Neutrophil (primary cell): Measurements from ENCODE around the gene RGS19.

Experiments
- H3K27ac ChIP-seq: fragments of 200-600 bp; sonication (generic); 2 replicates; pipeline ENCODE4 v1.5.1; 2016; ENCODE audit warnings: mild to moderate bottlenecking, moderate library complexity
- H3K27me3 ChIP-seq: fragments of 200-600 bp; sonication (generic); 2 replicates; pipeline ENCODE4 v1.6.0; 2016; ENCODE audit warnings: mild to moderate bottlenecking
- H3K36me3 ChIP-seq: fragments of 200-600 bp; sonication (generic); 2 replicates; pipeline ENCODE4 v1.5.1; 2017
- H3K4me1 ChIP-seq, 2 experiments: fragments of 200-600 bp in 1 of 2; sonication (generic) in 1 of 2; 1 replicate in 1 of 2; 2 replicates in 1 of 2; pipeline versions ENCODE4 v1.5.1 to v1.6.1; 2013 to 2016; ENCODE audit warnings: low read depth in 1 of 2, low read length in 1 of 2, mild to moderate bottlenecking in 1 of 2, moderate library complexity in 1 of 2; ENCODE audit not compliant: control insufficient read depth in 1 of 2, insufficient read depth in 1 of 2
- H3K4me3 ChIP-seq, 2 experiments: fragments of 200-600 bp in 1 of 2; sonication (generic) in 1 of 2; 1 replicate in 1 of 2; 2 replicates in 1 of 2; pipeline ENCODE4 v1.5.1; 2013 to 2016; ENCODE audit warnings: low read depth in 1 of 2, low read length in 1 of 2, mild to moderate bottlenecking in 1 of 2, moderate library complexity in 1 of 2
- H3K9me3 ChIP-seq: fragments of 200-600 bp; sonication (generic); 2 replicates; pipeline ENCODE4 v1.5.1; 2016
- TF ChIP-seq, protein P1 (sequence below): fragments of 200-600 bp; sonication (generic); IDR thresholded peaks from 2 replicates; pipeline ENCODE4 v1.5.1; 2016; ENCODE audit warnings: antibody characterized with exemption

The RGS19 gene

DNA sequence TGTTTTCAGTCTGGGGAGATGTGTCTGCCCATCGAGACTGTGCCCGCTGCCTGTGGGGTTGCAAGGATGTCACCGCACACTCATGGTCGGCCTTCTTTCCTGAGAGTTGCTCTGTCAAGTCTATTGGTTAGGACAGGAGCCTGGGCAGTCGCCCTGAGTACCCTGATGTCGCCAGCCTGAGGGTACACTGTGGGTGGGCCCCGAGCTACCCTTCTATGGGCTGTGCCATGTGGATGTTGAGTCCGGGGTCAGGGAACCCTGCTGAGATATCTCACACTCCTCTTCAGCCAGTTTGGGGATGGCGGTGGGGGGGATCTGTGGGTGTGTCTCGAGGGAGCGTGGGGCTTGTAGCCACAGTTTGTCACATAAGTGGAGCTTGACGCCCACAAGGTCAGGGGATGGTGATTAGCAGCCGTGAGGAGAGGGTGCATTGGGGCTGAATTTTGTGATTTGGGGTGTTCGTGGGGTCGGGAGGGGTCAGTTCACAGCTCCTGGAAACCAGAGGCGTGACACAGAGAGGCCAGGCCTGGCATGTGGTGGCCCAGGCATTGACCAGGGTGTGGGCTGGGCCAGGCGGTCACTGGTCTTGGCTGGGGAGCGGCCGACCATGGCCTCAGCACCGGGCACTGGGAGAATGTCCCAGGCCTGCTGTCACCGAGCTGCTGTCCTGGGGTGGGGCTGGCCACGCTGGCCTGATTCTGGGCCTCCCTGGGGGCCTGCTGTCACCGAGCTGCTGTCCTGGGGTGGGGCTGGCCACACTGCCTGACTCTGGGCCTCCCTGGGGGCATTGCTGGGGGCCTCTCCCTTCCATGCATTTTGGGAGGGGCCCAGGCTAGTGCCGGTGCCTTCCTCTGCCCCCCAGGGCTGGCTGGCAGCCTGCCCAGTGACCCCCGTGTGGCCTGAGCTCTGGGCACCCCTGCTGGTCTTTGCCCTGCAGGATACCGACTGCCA is 29.7 kb upstream of the RGS19 start:
- Histone ChIP-seq H3K4me3 (no peak overlapping the region), H3K36me3 (no peaks in the 10 kb centered on the region), H3K27ac (no peak overlapping the region), H3K9me3 (no peaks in the 10 kb centered on the region), H3K4me1 (peaks cover 3 to 5% of the 10 kb centered on the region in 2 experiments), H3K27me3 (peaks cover 32% of the 10 kb centered on the region)
- TF ChIP-seq, protein P1, sequence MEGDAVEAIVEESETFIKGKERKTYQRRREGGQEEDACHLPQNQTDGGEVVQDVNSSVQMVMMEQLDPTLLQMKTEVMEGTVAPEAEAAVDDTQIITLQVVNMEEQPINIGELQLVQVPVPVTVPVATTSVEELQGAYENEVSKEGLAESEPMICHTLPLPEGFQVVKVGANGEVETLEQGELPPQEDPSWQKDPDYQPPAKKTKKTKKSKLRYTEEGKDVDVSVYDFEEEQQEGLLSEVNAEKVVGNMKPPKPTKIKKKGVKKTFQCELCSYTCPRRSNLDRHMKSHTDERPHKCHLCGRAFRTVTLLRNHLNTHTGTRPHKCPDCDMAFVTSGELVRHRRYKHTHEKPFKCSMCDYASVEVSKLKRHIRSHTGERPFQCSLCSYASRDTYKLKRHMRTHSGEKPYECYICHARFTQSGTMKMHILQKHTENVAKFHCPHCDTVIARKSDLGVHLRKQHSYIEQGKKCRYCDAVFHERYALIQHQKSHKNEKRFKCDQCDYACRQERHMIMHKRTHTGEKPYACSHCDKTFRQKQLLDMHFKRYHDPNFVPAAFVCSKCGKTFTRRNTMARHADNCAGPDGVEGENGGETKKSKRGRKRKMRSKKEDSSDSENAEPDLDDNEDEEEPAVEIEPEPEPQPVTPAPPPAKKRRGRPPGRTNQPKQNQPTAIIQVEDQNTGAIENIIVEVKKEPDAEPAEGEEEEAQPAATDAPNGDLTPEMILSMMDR = no peak

DNA sequence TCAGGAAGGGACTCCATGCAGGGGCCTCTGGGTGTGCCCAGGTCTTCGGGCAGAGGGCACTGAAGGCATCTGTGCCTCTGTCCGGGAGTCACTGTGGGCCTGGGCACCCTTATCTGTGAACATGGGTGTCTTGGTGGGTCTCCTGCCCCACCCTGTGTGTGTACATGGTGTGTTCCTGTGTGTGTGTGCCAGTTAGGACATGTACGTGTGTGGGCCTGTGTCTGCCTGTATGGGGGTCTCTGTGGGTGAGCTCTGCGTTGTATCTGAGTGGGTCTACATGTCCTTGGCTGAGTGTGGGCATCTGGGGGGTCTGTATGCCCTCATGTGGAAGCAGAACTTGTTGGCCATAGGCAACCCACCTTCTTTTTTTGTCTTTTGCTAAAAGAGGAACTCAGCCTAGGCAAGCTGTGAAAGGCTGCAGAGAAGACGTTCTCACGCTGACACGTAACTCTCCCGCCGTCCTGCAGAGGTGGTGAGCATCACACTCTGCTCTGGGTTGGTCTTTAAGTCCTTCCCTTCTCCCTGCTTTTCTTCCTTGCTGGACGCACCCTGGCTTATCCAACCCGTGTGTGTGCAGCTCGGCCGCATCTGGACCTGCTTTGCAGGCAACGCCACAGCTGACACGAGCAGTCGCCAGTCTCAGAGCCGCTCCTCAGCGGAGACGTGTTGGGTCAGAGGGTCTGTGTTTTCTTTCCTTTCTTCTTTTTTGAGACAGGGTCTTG is 28.6 kb upstream of the RGS19 start:
- Histone ChIP-seq H3K4me1 (peaks cover 3 to 5% of the 10 kb centered on the region in 2 experiments), H3K27ac (no peak overlapping the region), H3K4me3 (no peak overlapping the region), H3K9me3 (no peaks in the 10 kb centered on the region), H3K27me3 (peaks cover 43% of the 10 kb centered on the region), H3K36me3 (no peaks in the 10 kb centered on the region)
- TF ChIP-seq, protein P1 = no peak

DNA sequence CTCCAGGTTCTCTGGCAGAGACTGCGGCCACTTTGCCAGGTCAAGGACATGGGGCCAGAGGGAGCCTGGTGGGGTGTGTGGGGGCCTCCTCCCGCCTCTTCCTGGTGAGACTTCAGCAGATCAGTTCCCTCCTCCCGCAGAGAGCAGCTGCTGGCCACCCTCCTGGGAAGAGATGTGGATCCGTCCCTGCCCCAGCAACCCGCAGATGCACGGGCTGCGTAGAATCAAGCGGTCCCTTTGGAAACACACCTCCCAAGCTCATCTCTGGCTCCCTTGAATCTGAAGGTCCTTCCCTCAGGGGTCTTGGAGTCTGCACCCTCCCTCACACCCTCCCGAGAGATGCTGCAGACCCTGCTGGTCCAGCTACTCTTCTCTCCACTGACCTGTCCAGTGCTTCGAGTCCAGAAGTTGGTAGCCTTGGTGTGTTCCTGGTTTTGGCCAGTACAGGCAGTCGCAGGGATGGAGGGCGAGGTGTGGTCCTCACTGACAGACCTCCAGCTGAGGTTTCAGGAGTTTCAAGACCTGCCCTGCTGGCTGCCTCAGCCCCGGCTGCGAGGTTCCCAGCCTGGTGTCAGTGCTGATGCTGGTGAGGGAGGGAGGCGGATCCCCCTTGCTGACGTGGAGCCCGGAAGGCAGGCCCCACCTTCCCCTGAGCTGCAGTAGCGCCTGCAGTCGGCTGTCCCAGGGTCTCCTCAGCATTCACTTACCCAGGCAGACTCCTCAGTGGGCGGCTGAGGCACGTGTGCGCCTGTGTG is 27.8 kb upstream of the RGS19 start, which contains the start of gene NPBWR2:
Gene NPBWR2 (minus strand): TSS at position 585 of the 755 bp plus-strand sequence. CDS start 734 bp downstream, outside the sequence.
- no peak within 1 kb of the TSS for H3K4me3 ChIP-seq
- H3K4me1 ChIP-seq = peaks cover 5 to 8% of the 10 kb centered on the region in 2 experiments
- no peak within 1 kb of the TSS for H3K27ac ChIP-seq
- no peaks in the 10 kb centered on the region for H3K36me3 ChIP-seq
- TF ChIP-seq, protein P1 = no peak
- no peaks in the 10 kb centered on the region for H3K9me3 ChIP-seq
- peaks cover 50% of the 10 kb centered on the region for H3K27me3 ChIP-seq

DNA sequence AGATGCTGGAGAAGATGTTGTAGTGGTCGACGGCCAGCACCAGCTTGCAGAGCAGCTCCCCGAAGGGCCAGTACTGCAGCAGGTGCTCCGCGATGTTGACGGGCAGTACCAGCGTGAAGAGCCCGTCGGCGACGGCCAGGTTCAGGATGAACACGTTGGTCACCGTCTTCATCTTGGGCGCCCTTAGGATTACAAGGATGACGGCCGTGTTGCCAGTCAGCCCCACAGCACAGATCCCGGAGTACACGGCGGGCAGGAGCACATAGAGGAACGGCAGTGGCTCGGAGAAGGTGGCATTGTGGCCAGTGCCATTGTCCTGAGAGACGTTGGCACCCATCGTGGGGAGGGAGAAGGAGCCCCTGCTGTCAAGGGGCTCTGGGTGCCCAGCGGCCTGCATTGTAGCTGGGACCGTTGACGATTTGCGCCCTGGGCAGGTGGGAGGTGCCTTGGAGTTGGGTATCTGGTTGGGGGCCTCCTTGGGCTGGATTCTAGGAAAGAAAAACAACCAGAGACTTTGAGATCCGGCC is 27.2 kb upstream of the RGS19 start:
- Histone ChIP-seq H3K36me3 (no peaks in the 10 kb centered on the region), H3K4me1 (peaks cover 9 to 14% of the 10 kb centered on the region in 2 experiments), H3K4me3 (no peak overlapping the region), H3K27ac (no peak overlapping the region), H3K9me3 (no peaks in the 10 kb centered on the region), H3K27me3 (peaks cover 57% of the 10 kb centered on the region)
- TF ChIP-seq, protein P1 = no peak
